Astrocyte of the hippocampus (primary cell): ENCODE results near the gene CDC37.
"Not testable (repeated sequence)": the region's sequence is repeated elsewhere in the genome, so short reads cannot be mapped to it uniquely, and the experiment has no call there.

Experiments
- DNase-seq: peaks from one replicate; pipeline ENCODE4 v3.0.0; 2011; ENCODE audit warnings: low read depth, low spot score

The CDC37 gene

GRCh38 chr19:10419646-10420443 lies 16.5 kb upstream of the CDC37 start:
- peak; percentile 65 for DNase-seq

- DNase-seq = peak; percentile 31
Observed at GRCh38 chr19:10419200-10419645, 15.9 kb upstream of the CDC37 start.

- no peak for DNase-seq
Observed at GRCh38 chr19:10418485-10419199, 15.3 kb upstream of the CDC37 start.

GRCh38 chr19:10418235-10418484 lies 14.8 kb upstream of the CDC37 start:
- DNase-seq = no peak

GRCh38 chr19:10417541-10418234 lies 14.3 kb upstream of the CDC37 start:
- DNase-seq = peak; percentile 27

GRCh38 chr19:10416380-10417257 lies 13.3 kb upstream of the CDC37 start:
- DNase-seq = peak; percentile 93

- no peak for DNase-seq
Observed at GRCh38 chr19:10416083-10416379, 12.7 kb upstream of the CDC37 start.

GRCh38 chr19:10412257-10412977 lies 9.1 kb upstream of the CDC37 start:
- no peak for DNase-seq

GRCh38 chr19:10411224-10411623 lies 7.9 kb upstream of the CDC37 start:
- DNase-seq = not testable (repeated sequence)

- DNase-seq = no peak
Observed at GRCh38 chr19:10408511-10409283, 5.4 kb upstream of the CDC37 start.

GRCh38 chr19:10407096-10407495 lies 3.8 kb upstream of the CDC37 start:
- no peak for DNase-seq

- DNase-seq = no peak
Observed at GRCh38 chr19:10406191-10406590, 2.8 kb upstream of the CDC37 start.

- no peak for DNase-seq
Observed at GRCh38 chr19:10404888-10405820, 1.8 kb upstream of the CDC37 start.

- peak; percentile 42 for DNase-seq
Observed at GRCh38 chr19:10402441-10403038, 802 bp downstream of the CDC37 start.

GRCh38 chr19:10399878-10400277 lies 3.5 kb downstream of the CDC37 start:
- no peak for DNase-seq

- DNase-seq = not testable (repeated sequence)
Observed at GRCh38 chr19:10399340-10399739, 4.0 kb downstream of the CDC37 start.

GRCh38 chr19:10398819-10399218 lies 4.5 kb downstream of the CDC37 start:
- no peak for DNase-seq

GRCh38 chr19:10395917-10396316 lies 7.4 kb downstream of the CDC37 start:
- DNase-seq = no peak

- no peak for DNase-seq
Observed at GRCh38 chr19:10395436-10395835, 7.9 kb downstream of the CDC37 start.
